Naive thymus-derived CD4-positive, alpha-beta T cell (primary cell): Measurements from ENCODE around the gene LRRFIP1. TPM values are rescaled to one million over a fixed set of nuclear protein-coding genes. Genes with fewer than 3 reads are reported as not detected.

Experiments
- ATAC-seq: fragments of 150-1000 bp; cut with Tn5 transposase; 2 replicates; pipeline ENCODE4 v1.10.0; 2021; ENCODE audit warnings: mild to moderate bottlenecking, moderate library complexity
- CTCF ChIA-PET: fragments of 350-600 bp; sonication (Branson Sonifier 250); formaldehyde crosslinking; loops from one replicate; lab custom pipeline; 2021; ENCODE audit warnings: antibody characterized with exemption; lab: Charles Lee
- POLR2A ChIA-PET: fragments of 350-600 bp; sonication (Branson Sonifier 250); formaldehyde crosslinking; loops from one replicate; lab custom pipeline; 2021; ENCODE audit warnings: antibody characterized with exemption, inconsistent platforms; lab: Charles Lee
- DNase-seq, 9 donors: peaks; one replicate each; pipeline versions ENCODE4 v3.0.0 to v3.0.0-alpha.2; 2020 to 2022; ENCODE audit warnings: mixed read lengths in 1 of 9
- H3K27ac ChIP-seq: one replicate; pipeline ENCODE4 v1.7.0; 2013; ENCODE audit warnings: mild to moderate bottlenecking, low read depth, low read length, moderate library complexity
- H3K27me3 ChIP-seq, 2 donors: one replicate each; pipeline ENCODE4 v1.7.0; 2013; ENCODE audit warnings: low read length in 2 of 2, mild to moderate bottlenecking in 2 of 2, moderate library complexity in 2 of 2; ENCODE audit not compliant: control insufficient read depth in 2 of 2, insufficient read depth in 2 of 2
- H3K36me3 ChIP-seq, 3 experiments: 1 replicate in 2 of 3; 2 replicates in 1 of 3; pipeline ENCODE4 v1.7.0; 2013; ENCODE audit warnings: low read length in 3 of 3, mild to moderate bottlenecking in 3 of 3, moderate library complexity in 1 of 3; ENCODE audit not compliant: insufficient read depth in 3 of 3, control insufficient read depth in 2 of 3
- H3K4me1 ChIP-seq, 2 donors: one replicate each; pipeline ENCODE4 v1.7.0; 2013; ENCODE audit warnings: low read length in 2 of 2, mild to moderate bottlenecking in 2 of 2, moderate library complexity in 1 of 2; ENCODE audit not compliant: control insufficient read depth in 2 of 2, insufficient read depth in 2 of 2
- H3K4me3 ChIP-seq: 2 replicates; pipeline ENCODE4 v1.7.0; 2013; ENCODE audit warnings: mild to moderate bottlenecking, low read length
- H3K9me3 ChIP-seq, 3 experiments: 1 replicate in 2 of 3; 2 replicates in 1 of 3; pipeline ENCODE4 v1.7.0; 2013; ENCODE audit warnings: low read length in 3 of 3; ENCODE audit not compliant: control insufficient read depth in 2 of 3
- H3K27ac Mint-ChIP-seq, 9 donors: one replicate each; pipeline ENCODE4 v1.8.0; 2020 to 2022; ENCODE audit warnings: mixed read lengths in 9 of 9, mild to moderate bottlenecking in 8 of 9, moderate library complexity in 5 of 9, inconsistent platforms in 2 of 9
- H3K27me3 Mint-ChIP-seq, 5 donors: one replicate each; pipeline ENCODE4 v1.8.0; 2021 to 2022; ENCODE audit warnings: mixed read lengths in 5 of 5, mild to moderate bottlenecking in 1 of 5
- H3K36me3 Mint-ChIP-seq, 5 donors: one replicate each; pipeline ENCODE4 v1.8.0; 2020 to 2022; ENCODE audit warnings: mixed read lengths in 5 of 5, mild to moderate bottlenecking in 3 of 5, inconsistent platforms in 1 of 5
- H3K4me1 Mint-ChIP-seq, 7 donors: one replicate each; pipeline ENCODE4 v1.8.0; 2020 to 2022; ENCODE audit warnings: mixed read lengths in 7 of 7, mild to moderate bottlenecking in 3 of 7, inconsistent platforms in 1 of 7
- H3K4me3 Mint-ChIP-seq, 10 donors: one replicate each; pipeline ENCODE4 v1.8.0; 2020 to 2022; ENCODE audit warnings: mild to moderate bottlenecking in 10 of 10, mixed read lengths in 10 of 10, moderate library complexity in 6 of 10, inconsistent platforms in 2 of 10
- H3K9me3 Mint-ChIP-seq, 11 donors: one replicate each; pipeline ENCODE4 v1.8.0; 2020 to 2022; ENCODE audit warnings: mixed read lengths in 11 of 11, mild to moderate bottlenecking in 4 of 11, inconsistent platforms in 1 of 11, moderate library complexity in 1 of 11
- intact Hi-C, 2 donors: fragments of 100-400 bp; cut with micrococcal nuclease; formaldehyde crosslinking; loops; one replicate each; pipeline ENCODE4 v1.15.1; 2023
- polyA plus RNA-seq, 2 donors: library from polyadenylated mRNA; unstranded; fragments of 300-500 nt; fragmentation: Illumina TruSeq; gene quantifications; one replicate each; pipeline ENCODE4 v1.2.3, GENCODE V29; 2021
- total RNA-seq, 6 experiments: library from RNA in 5 of 6; stranded (reverse) in 5 of 6; gene quantifications; 1 replicate in 5 of 6; 2 replicates in 1 of 6; pipeline ENCODE4 v1.2.3 and lab custom pipeline; 2021 to 2026

LRRFIP1 gene
- total and polyA plus RNA-seq, 7 experiments from 2014 or later, result 82.2 to 257 (median 105) TPM

GRCh38 chr2:237704501-237705434 lies 77.4 kb downstream of the LRRFIP1 start:
- Mint-ChIP-seq H3K4me1 (peaks cover 69 to 94% (median 87%) of the 10 kb centered on the region in 7 donors), H3K36me3 (peaks cover 0 to 11% (median 4%) of the 10 kb centered on the region in 5 donors), H3K27ac (peak overlapping the region; percentile 85 to 98 (median 91)), H3K9me3 (peaks cover 0 to 2% (median 0%) of the 10 kb centered on the region in 11 donors), H3K4me3 (peak overlapping the region; percentile 60 to 91 (median 79)), H3K27me3 (no peaks in the 10 kb centered on the region)
- ATAC-seq (no peak), DNase-seq (peak in 1 of 9 donors; percentile 15)
- Histone ChIP-seq H3K4me3 (no peak overlapping the region), H3K4me1 (peaks cover 59 to 66% of the 10 kb centered on the region in 2 donors), H3K27me3 (no peaks in the 10 kb centered on the region), H3K9me3 (no peaks in the 10 kb centered on the region), H3K27ac (no peak overlapping the region), H3K36me3 (peaks cover 0 to 17% (median 0%) of the 10 kb centered on the region in 3 experiments)
- intact Hi-C loops, result no loop called here
- CTCF ChIA-PET, result interaction anchor here (0.9 to 3.4 kb wide), 3 partner anchors 8 to 40 kb away, joined by 3 to 12 read pairs (median 4); no protein-coding TSS in a partner anchor
- POLR2A ChIA-PET, result interaction anchor here (1.2 to 9.9 kb wide), 2 partner anchors 12 to 23 kb away, joined by 3 to 85 read pairs; no protein-coding TSS in a partner anchor

- POLR2A ChIA-PET, result interaction anchor here (9.9 kb wide), 1 partner anchor 14 kb away, joined by 85 read pairs; no protein-coding TSS in a partner anchor
- peak in 1 of 9 donors; percentile 15 for DNase-seq
- Mint-ChIP-seq H3K4me3 (peak overlapping the region in 5 of 10 donors; percentile 25 to 62 (median 49)), H3K27ac (peak overlapping the region in 8 of 9 donors; percentile 70 to 94 (median 89)), H3K36me3 (peaks cover 0 to 17% (median 6%) of the 10 kb centered on the region in 5 donors), H3K4me1 (peaks cover 56 to 82% (median 75%) of the 10 kb centered on the region in 7 donors), H3K9me3 (peaks cover 0 to 2% (median 0%) of the 10 kb centered on the region in 11 donors), H3K27me3 (no peaks in the 10 kb centered on the region)
- CTCF ChIA-PET, result no interaction called here
- Histone ChIP-seq H3K9me3 (no peaks in the 10 kb centered on the region), H3K4me1 (peaks cover 44 to 51% of the 10 kb centered on the region in 2 donors), H3K27me3 (no peaks in the 10 kb centered on the region), H3K4me3 (no peak overlapping the region), H3K27ac (peak overlapping the region; percentile 3), H3K36me3 (peaks cover 0 to 24% (median 0%) of the 10 kb centered on the region in 3 experiments)
- ATAC-seq, result no peak
- intact Hi-C loops, result no loop called here
These were observed 78.9 kb downstream of the LRRFIP1 start for GRCh38 chr2:237706257-237706656.

- Mint-ChIP-seq H3K9me3 (peaks cover 0 to 2% (median 0%) of the 10 kb centered on the region in 11 donors), H3K36me3 (peaks cover 0 to 29% (median 6%) of the 10 kb centered on the region in 5 donors), H3K4me1 (peaks cover 44 to 81% (median 68%) of the 10 kb centered on the region in 7 donors), H3K27me3 (no peaks in the 10 kb centered on the region), H3K27ac (peak overlapping the region in 7 of 9 donors; percentile 70 to 94 (median 89)), H3K4me3 (peak overlapping the region in 5 of 10 donors; percentile 4 to 60 (median 49))
- Histone ChIP-seq H3K27ac (peak overlapping the region; percentile 46), H3K27me3 (no peaks in the 10 kb centered on the region), H3K4me1 (peaks cover 26 to 34% of the 10 kb centered on the region in 2 donors), H3K4me3 (no peak overlapping the region), H3K36me3 (peaks cover 0 to 34% (median 0%) of the 10 kb centered on the region in 3 experiments), H3K9me3 (no peaks in the 10 kb centered on the region)
- peak; percentile 13 for ATAC-seq
- DNase-seq, result no peak
- intact Hi-C loops, result loop anchor here in 1 of 2 donors (2.0 kb wide), 1 partner anchor 13 kb away; no protein-coding TSS in a partner anchor
- POLR2A ChIA-PET, result interaction anchor here (0.9 to 9.9 kb wide), 3 partner anchors 10 to 16 kb away, joined by 3 to 85 read pairs (median 5); no protein-coding TSS in a partner anchor
- CTCF ChIA-PET, result interaction anchor here (1.0 to 2.0 kb wide), 7 partner anchors 11 to 37 kb away, joined by 3 to 22 read pairs (median 5); no protein-coding TSS in a partner anchor
These were observed 80.6 kb downstream of the LRRFIP1 start for GRCh38 chr2:237708065-237708398.

DNA sequence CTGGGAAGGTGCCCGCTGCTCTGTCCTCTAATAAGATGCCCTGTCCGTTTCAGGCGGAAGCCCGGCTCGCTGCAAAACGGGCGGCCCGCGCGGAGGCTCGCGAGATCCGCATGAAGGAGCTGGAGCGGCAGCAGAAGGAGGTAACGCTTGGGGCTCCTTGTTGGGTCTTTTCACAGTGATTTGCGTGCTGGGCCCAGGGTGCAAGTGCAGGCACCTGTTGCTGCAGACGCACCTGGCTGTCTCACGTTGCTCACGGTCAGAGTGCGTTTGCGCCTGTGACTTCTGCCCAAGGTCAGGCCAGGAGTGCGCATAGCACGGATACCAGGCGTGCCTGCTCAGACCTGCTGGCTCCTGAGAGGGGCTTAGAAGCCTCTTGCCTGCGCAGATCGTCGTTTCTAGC lies 81.1 kb downstream of the LRRFIP1 start:
- H3K4me3 ChIP-seq, result no peak overlapping the region
- H3K4me1 ChIP-seq, result peaks cover 25 to 29% of the 10 kb centered on the region in 2 donors
- no peaks in the 10 kb centered on the region for H3K9me3 ChIP-seq
- DNase-seq (peak in 1 of 9 donors; percentile 19), ATAC-seq (no peak)
- H3K36me3 Mint-ChIP-seq, result peaks cover 3 to 29% (median 8%) of the 10 kb centered on the region in 5 donors
- H3K4me3 Mint-ChIP-seq, result peak overlapping the region in 2 of 10 donors; percentile 4 to 49
- ChIA-PET CTCF (interaction anchor here (0.6 to 2.0 kb wide), 6 partner anchors 12 to 39 kb away, joined by 3 to 22 read pairs (median 4); no protein-coding TSS in a partner anchor), POLR2A (interaction anchor here (0.5 to 9.9 kb wide), 4 partner anchors 9 to 35 kb away, joined by 3 to 85 read pairs (median 5); no protein-coding TSS in a partner anchor)
- H3K27me3 Mint-ChIP-seq, result no peaks in the 10 kb centered on the region
- no peak overlapping the region for H3K27ac ChIP-seq
- H3K4me1 Mint-ChIP-seq, result peaks cover 44 to 81% (median 68%) of the 10 kb centered on the region in 7 donors
- H3K27ac Mint-ChIP-seq, result peak overlapping the region in 6 of 9 donors; percentile 12 to 91 (median 72)
- peaks cover 0 to 34% (median 0%) of the 10 kb centered on the region in 3 experiments for H3K36me3 ChIP-seq
- peaks cover 0 to 2% (median 0%) of the 10 kb centered on the region in 11 donors for H3K9me3 Mint-ChIP-seq
- intact Hi-C loops, result loop anchor here in 1 of 2 donors (2.0 kb wide), 1 partner anchor 14 kb away; no protein-coding TSS in a partner anchor
- no peaks in the 10 kb centered on the region for H3K27me3 ChIP-seq

DNA sequence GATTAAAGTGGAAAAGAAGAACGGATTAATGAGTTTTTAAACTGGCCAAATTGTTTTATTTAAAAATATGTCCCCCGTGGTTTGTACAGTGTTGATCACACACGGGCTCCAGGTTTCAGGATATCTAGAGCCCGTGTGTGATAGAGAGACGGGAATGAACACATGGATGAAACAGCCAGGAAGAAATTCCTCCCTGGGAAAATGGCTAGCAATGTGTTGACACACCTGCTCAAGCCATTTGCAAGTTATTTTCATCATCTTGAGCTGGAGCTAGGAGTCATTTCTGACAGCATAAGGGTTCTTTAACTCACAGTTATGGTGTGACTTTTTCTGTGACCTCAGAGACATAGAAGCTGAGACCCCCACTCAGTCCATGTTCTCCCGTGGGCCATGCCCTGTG lies 81.6 kb downstream of the LRRFIP1 start:
- Mint-ChIP-seq H3K36me3 (peaks cover 3 to 29% (median 8%) of the 10 kb centered on the region in 5 donors), H3K27me3 (no peaks in the 10 kb centered on the region), H3K9me3 (peaks cover 0 to under 1% (median 0%) of the 10 kb centered on the region in 11 donors), H3K27ac (peak overlapping the region in 5 of 9 donors; percentile 12 to 70 (median 47)), H3K4me1 (peaks cover 40 to 80% (median 66%) of the 10 kb centered on the region in 7 donors), H3K4me3 (no peak overlapping the region)
- Histone ChIP-seq H3K9me3 (no peaks in the 10 kb centered on the region), H3K36me3 (peaks cover 0 to 34% (median 0%) of the 10 kb centered on the region in 3 experiments), H3K27me3 (no peaks in the 10 kb centered on the region), H3K4me1 (peaks cover 22 to 24% of the 10 kb centered on the region in 2 donors), H3K4me3 (no peak overlapping the region), H3K27ac (no peak overlapping the region)
- CTCF ChIA-PET, result interaction anchor here (0.6 to 2.0 kb wide), 7 partner anchors 11 to 39 kb away, joined by 3 to 10 read pairs (median 5); no protein-coding TSS in a partner anchor
- no peak for ATAC-seq
- intact Hi-C loops, result loop anchor here in 1 of 2 donors (2.0 kb wide), 1 partner anchor 14 kb away; no protein-coding TSS in a partner anchor
- DNase-seq, result no peak
- POLR2A ChIA-PET, result interaction anchor here (0.5 to 9.9 kb wide), 6 partner anchors 8 to 540 kb away, joined by 3 to 85 read pairs (median 4); no protein-coding TSS in a partner anchor
